Measurements from ENCODE around the gene ATP8A2. TPM values are rescaled to one million over a fixed set of nuclear protein-coding genes. Genes with fewer than 3 reads are reported as not detected.
"Not testable (repeated sequence)": the region's sequence is repeated elsewhere in the genome, so short reads cannot be mapped to it uniquely, and the experiment has no call there.

ATP8A2 gene
- total and polyA plus RNA-seq, 2 of the 4 experiments (the other 2 are of a cell fraction): 0.02 to 0.18 TPM

GRCh38 chr13:26068372-26068771 lies 696.6 kb downstream of the ATP8A2 start:
- H2AK9ac ChIP-seq (replicated peaks; ENCODE audit: low read depth, low read length, poor library complexity); H2BK15ac ChIP-seq (ENCODE audit: low read depth, low read length); H3K27me3 ChIP-seq (ENCODE audit: control insufficient read depth, insufficient read depth, low read length); H2BK5ac ChIP-seq (ENCODE audit: low read depth, low read length, poor library complexity, severe bottlenecking); H3K18ac ChIP-seq (ENCODE audit: low read depth, low read length); H3K23ac ChIP-seq (ENCODE audit: low read depth, low read length); H3K56ac ChIP-seq (ENCODE audit: extremely low read depth, insufficient read depth, low read length); BruUV-seq (replicated peaks); H3K4me1 ChIP-seq (ENCODE audit: control insufficient read depth, insufficient read depth, low read length); H3K9me3 ChIP-seq (ENCODE audit: control insufficient read depth, insufficient read depth, low read length); dilution Hi-C loops (cut with HindIII; ENCODE audit: low sequenced_read_pairs, unreplicated experiment); H3K4me3 ChIP-seq (ENCODE audit: insufficient read depth, low read depth, low read length); H4K5ac ChIP-seq (ENCODE audit: low read depth, low read length); H3K27ac ChIP-seq (ENCODE audit: insufficient read depth, low read length); H4K91ac ChIP-seq (ENCODE audit: insufficient read depth, low read depth, low read length); H3K9me1 ChIP-seq (ENCODE audit: insufficient read depth, low read length); H3K4me2 ChIP-seq (ENCODE audit: low read depth, low read length); H2BK20ac ChIP-seq (ENCODE audit: low read depth, low read length); H4K8ac ChIP-seq (ENCODE audit: low read depth in 2 of 2, low read length in 2 of 2); POLR2A ChIA-PET (ENCODE audit: unreplicated experiment); H3K36me3 ChIP-seq (ENCODE audit: control insufficient read depth, insufficient read depth, low read length); H3K9ac ChIP-seq (ENCODE audit: low read depth, low read length); ATAC-seq (ENCODE audit: low read depth); intact Hi-C loops (cut with micrococcal nuclease); H3K79me1 ChIP-seq (ENCODE audit: low read depth in 1 of 2, low read length in 2 of 2); DNase-seq; H4K20me1 ChIP-seq (ENCODE audit: insufficient read depth, low read length); H2AFZ ChIP-seq (replicated peaks; ENCODE audit: low read length, poor library complexity); H3K4ac ChIP-seq (ENCODE audit: low read depth, low read length); H2BK120ac ChIP-seq (ENCODE audit: low read depth, low read length); H2AK5ac ChIP-seq (ENCODE audit: low read depth, low read length); H3K14ac ChIP-seq (replicated peaks; ENCODE audit: low read depth, low read length): not testable (repeated sequence)
- in situ Hi-C loops (cut with MboI; ENCODE audit: low sequenced_read_pairs): loop anchor here (10.0 kb wide), 1 partner anchor 234 kb away; no protein-coding TSS in a partner anchor
- WGBS, 2 experiments (ENCODE audit: extremely low coverage in 2 of 2, insufficient read length in 1 of 2): no CpG with 5 or more reads among the region's 2 CpGs
- CTCF ChIA-PET: interaction anchor here (1.3 kb wide), 1 partner anchor 494 kb away, joined by 3 read pairs; no protein-coding TSS in a partner anchor

GRCh38 chr13:26069642-26070041 lies 697.9 kb downstream of the ATP8A2 start:
- H3K9me3 ChIP-seq (ENCODE audit: control insufficient read depth, insufficient read depth, low read length); H3K4me1 ChIP-seq (ENCODE audit: control insufficient read depth, insufficient read depth, low read length); H4K8ac ChIP-seq (ENCODE audit: low read depth in 2 of 2, low read length in 2 of 2); H4K20me1 ChIP-seq (ENCODE audit: insufficient read depth, low read length); H2BK15ac ChIP-seq (ENCODE audit: low read depth, low read length); H3K56ac ChIP-seq (ENCODE audit: extremely low read depth, insufficient read depth, low read length); BruUV-seq (replicated peaks); DNase-seq; CTCF ChIA-PET; H2AFZ ChIP-seq (replicated peaks; ENCODE audit: low read length, poor library complexity); H3K23ac ChIP-seq (ENCODE audit: low read depth, low read length); H2AK5ac ChIP-seq (ENCODE audit: low read depth, low read length); ATAC-seq (ENCODE audit: low read depth); POLR2A ChIA-PET (ENCODE audit: unreplicated experiment); H2AK9ac ChIP-seq (replicated peaks; ENCODE audit: low read depth, low read length, poor library complexity); H2BK120ac ChIP-seq (ENCODE audit: low read depth, low read length); H3K27ac ChIP-seq (ENCODE audit: insufficient read depth, low read length); H3K79me1 ChIP-seq (ENCODE audit: low read depth in 1 of 2, low read length in 2 of 2); H3K9me1 ChIP-seq (ENCODE audit: insufficient read depth, low read length); H3K9ac ChIP-seq (ENCODE audit: low read depth, low read length); H3K14ac ChIP-seq (replicated peaks; ENCODE audit: low read depth, low read length); H3K4me2 ChIP-seq (ENCODE audit: low read depth, low read length); dilution Hi-C loops (cut with HindIII; ENCODE audit: low sequenced_read_pairs, unreplicated experiment); H3K18ac ChIP-seq (ENCODE audit: low read depth, low read length); H2BK20ac ChIP-seq (ENCODE audit: low read depth, low read length); H3K36me3 ChIP-seq (ENCODE audit: control insufficient read depth, insufficient read depth, low read length); H3K4me3 ChIP-seq (ENCODE audit: insufficient read depth, low read depth, low read length); H4K91ac ChIP-seq (ENCODE audit: insufficient read depth, low read depth, low read length); H3K27me3 ChIP-seq (ENCODE audit: control insufficient read depth, insufficient read depth, low read length); H3K4ac ChIP-seq (ENCODE audit: low read depth, low read length); H2BK5ac ChIP-seq (ENCODE audit: low read depth, low read length, poor library complexity, severe bottlenecking); H4K5ac ChIP-seq (ENCODE audit: low read depth, low read length): not testable (repeated sequence)
- no CpG with 5 or more reads among the region's 8 CpGs for WGBS, 2 experiments (ENCODE audit: extremely low coverage in 2 of 2, insufficient read length in 1 of 2)
- in situ Hi-C loops (cut with MboI; ENCODE audit: low sequenced_read_pairs) (loop anchor here (10.0 kb wide), 1 partner anchor 235 kb away; no protein-coding TSS in a partner anchor), intact Hi-C loops (cut with micrococcal nuclease) (loop anchor here (10.0 kb wide), 2 partner anchors 625 to 1065 kb away; no protein-coding TSS in a partner anchor)
